ENCODE data around the gene EFNA1.

EFNA1 gene

GRCh38 chr1:155131856-155132255 lies 4.2 kb downstream of the EFNA1 start:
- Histone ChIP-seq H3K36me3 (ENCODE audit: control insufficient read depth in 5 of 5, insufficient read depth in 5 of 5, low read length in 5 of 5) (peaks cover 0 to 29% (median 23%) of the 10 kb centered on the region in 5 donors), H3K27me3 (ENCODE audit: control insufficient read depth in 5 of 5, insufficient read depth in 4 of 5, low read length in 5 of 5) (peaks cover 0 to 9% (median 5%) of the 10 kb centered on the region in 5 donors), H3K4me3 (ENCODE audit: low read depth in 1 of 5, low read length in 5 of 5) (peak overlapping the region in 2 of 5 donors; percentile 86 to 89), H3K27ac (ENCODE audit: low read depth, low read length) (peak overlapping the region; percentile 86), H3K9me3 (ENCODE audit: control insufficient read depth in 5 of 5, low read length in 5 of 5) (peaks cover 0 to 3% (median 0%) of the 10 kb centered on the region in 5 donors), H3K4me1 (ENCODE audit: control insufficient read depth in 5 of 5, insufficient read depth in 5 of 5, low read length in 5 of 5) (peaks cover 25 to 82% (median 69%) of the 10 kb centered on the region in 5 donors), H3K9ac (ENCODE audit: low read length in 5 of 5) (no peak overlapping the region)

- Histone ChIP-seq H3K9me3 (ENCODE audit: control insufficient read depth in 5 of 5, low read length in 5 of 5) (peaks cover 0 to 3% (median 0%) of the 10 kb centered on the region in 5 donors), H3K27me3 (ENCODE audit: control insufficient read depth in 5 of 5, insufficient read depth in 4 of 5, low read length in 5 of 5) (peaks cover 0 to 7% (median 3%) of the 10 kb centered on the region in 5 donors), H3K4me3 (ENCODE audit: low read depth in 1 of 5, low read length in 5 of 5) (no peak overlapping the region), H3K36me3 (ENCODE audit: control insufficient read depth in 5 of 5, insufficient read depth in 5 of 5, low read length in 5 of 5) (peaks cover 0 to 36% (median 28%) of the 10 kb centered on the region in 5 donors), H3K27ac (ENCODE audit: low read depth, low read length) (peak overlapping the region; percentile 100), H3K9ac (ENCODE audit: low read length in 5 of 5) (no peak overlapping the region), H3K4me1 (ENCODE audit: control insufficient read depth in 5 of 5, insufficient read depth in 5 of 5, low read length in 5 of 5) (peaks cover 25 to 76% (median 59%) of the 10 kb centered on the region in 5 donors)
Measured at GRCh38 chr1:155133799-155134281, 6.2 kb downstream of the EFNA1 start.

GRCh38 chr1:155134322-155134721 lies 6.6 kb downstream of the EFNA1 start:
- H3K4me3 ChIP-seq (ENCODE audit: low read depth in 1 of 5, low read length in 5 of 5), result peak overlapping the region in 4 of 5 donors; percentile 41 to 89 (median 86)
- H3K9me3 ChIP-seq (ENCODE audit: control insufficient read depth in 5 of 5, low read length in 5 of 5), result peaks cover 0 to 3% (median 0%) of the 10 kb centered on the region in 5 donors
- peak overlapping the region; percentile 100 for H3K27ac ChIP-seq (ENCODE audit: low read depth, low read length)
- peak overlapping the region; percentile 22 to 98 (median 60) for H3K9ac ChIP-seq (ENCODE audit: low read length in 5 of 5)
- H3K36me3 ChIP-seq (ENCODE audit: control insufficient read depth in 5 of 5, insufficient read depth in 5 of 5, low read length in 5 of 5), result peaks cover 0 to 36% (median 28%) of the 10 kb centered on the region in 5 donors
- H3K4me1 ChIP-seq (ENCODE audit: control insufficient read depth in 5 of 5, insufficient read depth in 5 of 5, low read length in 5 of 5), result peaks cover 22 to 76% (median 59%) of the 10 kb centered on the region in 5 donors
- peaks cover 0 to 5% (median 0%) of the 10 kb centered on the region in 5 donors for H3K27me3 ChIP-seq (ENCODE audit: control insufficient read depth in 5 of 5, insufficient read depth in 4 of 5, low read length in 5 of 5)

- peaks cover 0 to 5% (median 0%) of the 10 kb centered on the region in 5 donors for H3K27me3 ChIP-seq (ENCODE audit: control insufficient read depth in 5 of 5, insufficient read depth in 4 of 5, low read length in 5 of 5)
- peaks cover 22 to 76% (median 59%) of the 10 kb centered on the region in 5 donors for H3K4me1 ChIP-seq (ENCODE audit: control insufficient read depth in 5 of 5, insufficient read depth in 5 of 5, low read length in 5 of 5)
- H3K4me3 ChIP-seq (ENCODE audit: low read depth in 1 of 5, low read length in 5 of 5), result peak overlapping the region; percentile 58 to 89 (median 84)
- H3K36me3 ChIP-seq (ENCODE audit: control insufficient read depth in 5 of 5, insufficient read depth in 5 of 5, low read length in 5 of 5), result peaks cover 0 to 36% (median 28%) of the 10 kb centered on the region in 5 donors
- H3K9ac ChIP-seq (ENCODE audit: low read length in 5 of 5), result peak overlapping the region; percentile 84 to 99 (median 98)
- peaks cover 0 to 3% (median 0%) of the 10 kb centered on the region in 5 donors for H3K9me3 ChIP-seq (ENCODE audit: control insufficient read depth in 5 of 5, low read length in 5 of 5)
- peak overlapping the region; percentile 100 for H3K27ac ChIP-seq (ENCODE audit: low read depth, low read length)
Measured at GRCh38 chr1:155134880-155135414, 7.3 kb downstream of the EFNA1 start.

- peaks cover 22 to 72% (median 56%) of the 10 kb centered on the region in 5 donors for H3K4me1 ChIP-seq (ENCODE audit: control insufficient read depth in 5 of 5, insufficient read depth in 5 of 5, low read length in 5 of 5)
- peaks cover 0 to 3% (median 0%) of the 10 kb centered on the region in 5 donors for H3K9me3 ChIP-seq (ENCODE audit: control insufficient read depth in 5 of 5, low read length in 5 of 5)
- peak within 1 kb of the TSS; percentile 100 for H3K27ac ChIP-seq (ENCODE audit: low read depth, low read length)
- peak within 1 kb of the TSS; percentile 58 to 89 (median 84) for H3K4me3 ChIP-seq (ENCODE audit: low read depth in 1 of 5, low read length in 5 of 5)
- peaks cover 0 to 36% (median 28%) of the 10 kb centered on the region in 5 donors for H3K36me3 ChIP-seq (ENCODE audit: control insufficient read depth in 5 of 5, insufficient read depth in 5 of 5, low read length in 5 of 5)
- H3K27me3 ChIP-seq (ENCODE audit: control insufficient read depth in 5 of 5, insufficient read depth in 4 of 5, low read length in 5 of 5), result peaks cover 0 to 5% (median 0%) of the 10 kb centered on the region in 5 donors
- peak within 1 kb of the TSS; percentile 84 to 99 (median 98) for H3K9ac ChIP-seq (ENCODE audit: low read length in 5 of 5)
Measured at GRCh38 chr1:155135415-155136028, 7.8 kb downstream of the EFNA1 start, which contains the start of gene SLC50A1. TSS of gene SLC50A1 (plus strand) at chr1:155135852. CDS start at chr1:155135912, 60 bp downstream.

GRCh38 chr1:155136748-155137147 lies 9.1 kb downstream of the EFNA1 start:
- H3K4me1 ChIP-seq (ENCODE audit: control insufficient read depth in 5 of 5, insufficient read depth in 5 of 5, low read length in 5 of 5), result peaks cover 20 to 62% (median 55%) of the 10 kb centered on the region in 5 donors

GRCh38 chr1:155137154-155137949 lies 9.7 kb downstream of the EFNA1 start:
- peaks cover 0 to 27% (median 19%) of the 10 kb centered on the region in 5 donors for H3K36me3 ChIP-seq (ENCODE audit: control insufficient read depth in 5 of 5, insufficient read depth in 5 of 5, low read length in 5 of 5)
- H3K9me3 ChIP-seq (ENCODE audit: control insufficient read depth in 5 of 5, low read length in 5 of 5), result peaks cover 0 to 3% (median 0%) of the 10 kb centered on the region in 5 donors
- H3K4me3 ChIP-seq (ENCODE audit: low read depth in 1 of 5, low read length in 5 of 5), result peak overlapping the region in 4 of 5 donors; percentile 46 to 89 (median 80)
- H3K27me3 ChIP-seq (ENCODE audit: control insufficient read depth in 5 of 5, insufficient read depth in 4 of 5, low read length in 5 of 5), result peaks cover 0 to 5% (median 0%) of the 10 kb centered on the region in 5 donors
- H3K27ac ChIP-seq (ENCODE audit: low read depth, low read length), result peak overlapping the region; percentile 100
- H3K9ac ChIP-seq (ENCODE audit: low read length in 5 of 5), result peak overlapping the region in 2 of 5 donors; percentile 21 to 35
- peaks cover 19 to 58% (median 52%) of the 10 kb centered on the region in 5 donors for H3K4me1 ChIP-seq (ENCODE audit: control insufficient read depth in 5 of 5, insufficient read depth in 5 of 5, low read length in 5 of 5)

More at GRCh38 chr1:155136748-155137147, 9.1 kb downstream of the EFNA1 start:
- H3K9ac ChIP-seq (ENCODE audit: low read length in 5 of 5), result peak overlapping the region in 3 of 5 donors; percentile 1 to 35 (median 21)
- H3K4me3 ChIP-seq (ENCODE audit: low read depth in 1 of 5, low read length in 5 of 5), result peak overlapping the region in 4 of 5 donors; percentile 46 to 89 (median 80)
- peaks cover 0 to 5% (median 0%) of the 10 kb centered on the region in 5 donors for H3K27me3 ChIP-seq (ENCODE audit: control insufficient read depth in 5 of 5, insufficient read depth in 4 of 5, low read length in 5 of 5)
- peaks cover 0 to 3% (median 0%) of the 10 kb centered on the region in 5 donors for H3K9me3 ChIP-seq (ENCODE audit: control insufficient read depth in 5 of 5, low read length in 5 of 5)
- peak overlapping the region; percentile 100 for H3K27ac ChIP-seq (ENCODE audit: low read depth, low read length)
- peaks cover 0 to 30% (median 21%) of the 10 kb centered on the region in 5 donors for H3K36me3 ChIP-seq (ENCODE audit: control insufficient read depth in 5 of 5, insufficient read depth in 5 of 5, low read length in 5 of 5)

- peak within 1 kb of the TSS; percentile 94 to 99 (median 98) for H3K4me3 ChIP-seq (ENCODE audit: low read depth in 1 of 5, low read length in 5 of 5)
- H3K27me3 ChIP-seq (ENCODE audit: control insufficient read depth in 5 of 5, insufficient read depth in 4 of 5, low read length in 5 of 5), result peaks cover 0 to 3% (median 0%) of the 10 kb centered on the region in 5 donors
- peaks cover 6 to 39% (median 34%) of the 10 kb centered on the region in 5 donors for H3K4me1 ChIP-seq (ENCODE audit: control insufficient read depth in 5 of 5, insufficient read depth in 5 of 5, low read length in 5 of 5)
- H3K9me3 ChIP-seq (ENCODE audit: control insufficient read depth in 5 of 5, low read length in 5 of 5), result peaks cover 0 to 1% (median 0%) of the 10 kb centered on the region in 5 donors
- peaks cover 0 to 10% (median 4%) of the 10 kb centered on the region in 5 donors for H3K36me3 ChIP-seq (ENCODE audit: control insufficient read depth in 5 of 5, insufficient read depth in 5 of 5, low read length in 5 of 5)
- H3K27ac ChIP-seq (ENCODE audit: low read depth, low read length), result peak within 1 kb of the TSS; percentile 95
- H3K9ac ChIP-seq (ENCODE audit: low read length in 5 of 5), result peak within 1 kb of the TSS; percentile 78 to 97 (median 95)
Measured at GRCh38 chr1:155139895-155140629, 12.4 kb downstream of the EFNA1 start, which contains the start of gene DPM3. TSS of gene DPM3 (minus strand) at chr1:155140531. CDS start at chr1:155140240, 291 bp downstream.

GRCh38 chr1:155140630-155140953 lies 12.9 kb downstream of the EFNA1 start:
- H3K9me3 ChIP-seq (ENCODE audit: control insufficient read depth in 5 of 5, low read length in 5 of 5), result no peaks in the 10 kb centered on the region
- H3K4me3 ChIP-seq (ENCODE audit: low read depth in 1 of 5, low read length in 5 of 5), result peak overlapping the region; percentile 17 to 98 (median 96)
- no peaks in the 10 kb centered on the region for H3K27me3 ChIP-seq (ENCODE audit: control insufficient read depth in 5 of 5, insufficient read depth in 4 of 5, low read length in 5 of 5)
- H3K4me1 ChIP-seq (ENCODE audit: control insufficient read depth in 5 of 5, insufficient read depth in 5 of 5, low read length in 5 of 5), result peaks cover 2 to 35% (median 29%) of the 10 kb centered on the region in 5 donors
- peak overlapping the region in 3 of 5 donors; percentile 78 to 97 (median 96) for H3K9ac ChIP-seq (ENCODE audit: low read length in 5 of 5)
- peaks cover 0 to 10% (median 4%) of the 10 kb centered on the region in 5 donors for H3K36me3 ChIP-seq (ENCODE audit: control insufficient read depth in 5 of 5, insufficient read depth in 5 of 5, low read length in 5 of 5)
- peak overlapping the region; percentile 95 for H3K27ac ChIP-seq (ENCODE audit: low read depth, low read length)
